GM18507 (cell line): ENCODE measurements around the gene CLASP1.
"Not testable (repeated sequence)": the region's sequence is repeated elsewhere in the genome, so short reads cannot be mapped to it uniquely, and the experiment has no call there.

Source experiments
- DNase-seq: peaks from one replicate; pipeline ENCODE4 v3.0.0; 2011; ENCODE audit warnings: low read depth; ENCODE audit not compliant: insufficient read length; ENCODE audit errors: extremely low spot score
- FAIRE-seq: peaks from 2 replicates; lab custom pipeline; 2011; peaks lifted over from hg19 to GRCh38; lab: Jason Lieb, UNC

Gene CLASP1

DNA sequence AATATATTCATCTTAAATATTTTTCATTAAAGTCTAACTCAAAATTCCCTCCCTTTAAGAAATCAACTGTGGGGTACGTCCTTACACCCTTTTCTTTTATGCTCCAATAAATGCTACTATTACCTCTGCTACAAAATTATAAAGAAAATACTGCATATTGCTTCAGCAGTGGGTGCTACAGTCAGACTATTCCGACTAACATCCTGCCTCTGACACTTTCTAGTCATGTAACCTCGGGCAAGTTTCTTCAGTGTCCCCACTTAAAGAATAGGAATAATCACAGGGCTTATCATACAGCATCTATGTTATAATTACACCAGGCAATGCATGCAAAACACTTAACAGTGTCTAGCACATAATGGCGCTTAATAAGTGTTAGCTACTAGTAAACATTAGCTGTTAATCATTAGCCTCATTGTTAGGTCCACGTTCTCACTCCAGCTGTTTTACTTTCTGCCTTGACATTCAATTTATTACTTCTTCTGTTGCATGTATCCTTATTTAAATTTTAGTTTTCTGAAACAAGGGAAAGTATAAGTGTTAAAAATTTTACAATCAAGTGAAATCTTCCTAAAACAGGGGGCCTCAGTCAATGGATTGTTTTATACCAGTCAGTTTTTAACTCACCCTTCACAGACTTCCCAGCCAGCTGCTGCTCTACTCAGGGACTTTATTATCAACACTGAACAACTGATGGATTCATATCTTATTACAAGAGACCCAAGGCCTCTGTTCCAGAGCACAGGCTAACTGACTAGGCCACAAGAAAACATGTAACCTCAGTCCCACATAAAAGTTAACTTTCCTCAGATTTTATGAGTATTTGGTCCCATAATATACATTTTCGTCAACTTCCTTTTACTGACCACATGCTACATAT is 54.0 kb downstream of the CLASP1 start:
- FAIRE-seq, result peak; percentile 67
- no peak for DNase-seq

GRCh38 chr2:121591199-121591598 is 58.1 kb downstream of the CLASP1 start:
- FAIRE-seq (no peak), DNase-seq (no peak)

- no peak for FAIRE-seq
- DNase-seq, result no peak
These were observed 60.9 kb downstream of the CLASP1 start for GRCh38 chr2:121588357-121588756.

DNA sequence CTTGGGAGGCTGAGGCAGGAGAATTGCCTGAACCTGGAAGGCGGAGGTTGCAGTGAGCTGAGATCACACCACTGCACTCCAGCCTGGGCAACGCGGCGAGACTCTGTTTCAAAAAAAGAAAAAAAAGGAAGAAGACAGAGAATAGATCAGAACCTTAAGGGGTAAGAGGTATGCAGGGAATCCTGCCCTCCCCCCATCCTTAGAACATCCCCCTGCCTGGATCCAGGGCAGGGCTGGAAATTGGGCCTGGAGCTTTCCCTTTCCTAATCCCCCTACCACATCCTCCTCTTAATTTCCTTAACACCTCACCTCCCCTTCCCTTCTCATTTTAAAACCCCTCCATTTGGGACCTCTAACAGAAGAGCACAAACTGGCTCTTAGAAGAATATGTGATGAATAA is 62.1 kb downstream of the CLASP1 start:
- DNase-seq, result no peak
- no peak for FAIRE-seq

DNA sequence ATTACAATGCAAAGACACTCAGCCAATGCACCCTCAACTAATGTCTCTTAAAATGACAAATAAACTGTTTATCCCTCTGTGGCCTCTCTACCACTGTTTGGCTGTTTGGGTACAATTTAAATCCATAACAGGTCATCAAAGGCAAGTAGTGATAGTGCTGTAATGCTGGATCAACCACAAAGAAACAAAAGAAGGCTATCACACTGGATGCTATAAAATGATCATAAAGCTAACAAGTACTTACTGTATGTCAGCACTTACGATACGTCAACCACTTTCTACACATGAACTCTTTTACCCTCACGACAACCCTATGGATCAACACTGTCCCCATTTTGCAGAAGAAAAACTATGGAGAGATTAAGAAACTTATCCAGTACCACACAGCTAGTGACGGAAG is 64.5 kb downstream of the CLASP1 start:
- FAIRE-seq, result no peak
- DNase-seq, result no peak

GRCh38 chr2:121583555-121583954 is 65.7 kb downstream of the CLASP1 start:
- FAIRE-seq (no peak), DNase-seq (no peak)

DNA sequence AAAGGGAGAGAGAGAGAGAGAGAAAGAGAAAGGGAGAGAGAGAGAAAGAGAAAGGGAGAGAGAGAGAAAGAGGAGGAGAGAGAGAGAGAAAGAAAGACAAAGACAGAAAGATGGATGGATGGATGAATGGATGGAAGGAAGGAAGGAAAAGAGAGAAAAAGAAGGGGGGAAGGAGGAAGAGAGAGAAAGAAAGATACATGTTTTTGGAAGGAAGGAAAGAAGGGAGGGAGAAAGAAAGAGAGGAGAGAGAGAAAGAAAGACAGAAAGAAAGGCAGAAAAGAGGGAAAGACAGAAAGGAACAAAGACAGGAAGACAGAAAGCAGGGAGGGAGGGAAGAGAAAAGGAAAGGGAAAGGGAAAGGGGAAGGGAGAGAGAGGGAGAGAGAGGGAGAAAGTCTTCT is 67.0 kb downstream of the CLASP1 start:
- FAIRE-seq, result no peak
- no peak for DNase-seq

- DNase-seq (no peak), FAIRE-seq (no peak)
These were observed 70.0 kb downstream of the CLASP1 start for GRCh38 chr2:121579309-121579708.

- FAIRE-seq (peak; percentile 61), DNase-seq (no peak)
These were observed 71.9 kb downstream of the CLASP1 start for GRCh38 chr2:121577381-121577780.

GRCh38 chr2:121576263-121576662 is 73.0 kb downstream of the CLASP1 start:
- FAIRE-seq (no peak), DNase-seq (no peak)

GRCh38 chr2:121575800-121576199 is 73.5 kb downstream of the CLASP1 start:
- FAIRE-seq, result no peak
- DNase-seq, result no peak

DNA sequence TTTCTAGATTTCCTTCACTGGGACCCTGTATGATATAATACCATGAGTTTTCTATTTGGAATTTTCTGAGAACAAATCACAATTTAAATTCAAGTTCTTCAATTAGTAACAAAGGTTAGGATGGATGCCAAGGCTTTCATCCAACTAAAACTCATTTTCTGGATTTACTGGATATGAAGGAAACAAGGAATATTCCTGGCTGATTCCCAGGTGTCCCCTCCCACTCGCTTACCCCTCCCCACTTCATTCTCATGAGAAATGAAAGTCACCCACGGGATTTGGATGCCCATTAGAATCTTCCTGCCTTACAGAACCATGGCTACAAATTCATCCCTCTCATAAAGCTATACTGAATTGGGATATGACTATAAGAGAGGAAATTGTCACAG is 78.6 kb downstream of the CLASP1 start:
- DNase-seq (no peak), FAIRE-seq (no peak)

- FAIRE-seq (no peak), DNase-seq (no peak)
These were observed 79.1 kb downstream of the CLASP1 start for GRCh38 chr2:121570036-121570666.

DNA sequence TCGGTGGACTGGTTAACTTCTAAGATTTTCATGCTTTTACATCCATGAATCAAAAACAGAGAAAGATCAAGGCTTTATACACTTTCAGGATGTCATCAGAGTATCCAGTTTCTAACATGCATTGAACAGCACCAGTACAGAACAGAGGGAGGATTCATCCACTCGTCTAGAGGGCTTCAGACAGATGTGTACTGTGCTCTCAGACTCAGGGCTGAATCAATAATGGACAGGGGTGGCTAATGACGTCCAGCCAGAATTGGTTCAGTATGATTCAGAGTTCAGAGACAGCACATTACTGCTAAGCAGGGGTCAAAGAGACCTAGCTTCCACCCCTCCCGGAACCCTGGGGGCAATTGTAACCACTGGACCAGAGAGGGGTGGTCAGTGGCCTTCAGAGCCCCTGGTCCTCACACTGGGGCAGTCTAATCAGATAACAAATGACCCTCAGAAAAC is 81.3 kb downstream of the CLASP1 start:
- DNase-seq (no peak), FAIRE-seq (no peak)

- DNase-seq (no peak), FAIRE-seq (no peak)
These were observed 81.8 kb downstream of the CLASP1 start for GRCh38 chr2:121567452-121567851.

GRCh38 chr2:121565389-121566250 is 83.6 kb downstream of the CLASP1 start:
- DNase-seq, result no peak
- FAIRE-seq, result no peak

DNA sequence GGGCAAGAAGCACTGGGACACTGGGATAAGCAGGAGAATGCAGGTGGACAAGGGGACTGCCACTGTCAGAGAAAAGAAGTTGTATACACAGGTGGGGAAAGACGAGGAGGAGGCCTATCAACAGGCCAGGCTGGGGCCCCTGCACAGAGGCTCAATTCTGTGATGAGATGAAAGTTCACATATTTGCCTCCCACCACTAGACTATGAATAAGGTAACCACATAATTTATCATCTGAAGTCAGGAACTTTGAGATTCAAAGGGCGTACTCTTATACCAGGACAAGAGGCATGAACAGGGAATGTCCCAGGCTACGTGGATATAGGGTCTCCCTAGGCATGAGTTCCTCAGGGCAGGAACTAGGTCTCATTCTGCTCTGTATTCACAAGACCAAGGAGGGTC is 84.4 kb downstream of the CLASP1 start:
- DNase-seq (no peak), FAIRE-seq (no peak)

DNA sequence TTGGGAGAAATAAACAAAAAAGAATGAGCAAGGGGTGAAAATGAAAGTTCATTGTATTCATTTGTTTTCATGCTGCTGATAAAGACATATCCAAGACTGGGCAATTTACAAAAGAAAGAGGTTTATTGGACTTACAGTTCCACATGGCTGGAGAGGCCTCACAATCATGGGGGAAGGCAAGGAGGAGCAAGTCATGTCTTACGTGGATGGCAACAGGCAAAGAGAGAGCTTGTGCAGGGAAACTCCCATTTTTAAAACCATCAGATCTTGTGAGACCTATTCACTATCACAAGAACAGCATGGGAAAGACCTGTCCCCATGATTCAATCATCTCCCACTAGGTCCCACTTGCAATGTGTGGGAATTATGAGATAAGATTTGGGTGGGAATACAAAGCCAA is 85.5 kb downstream of the CLASP1 start:
- not testable (repeated sequence) for FAIRE-seq, DNase-seq

- FAIRE-seq (peak; percentile 74), DNase-seq (no peak)
These were observed 86.7 kb downstream of the CLASP1 start for GRCh38 chr2:121562269-121563176.
